A549 (cell line): ENCODE measurements around the gene KATNAL1.

Experiments
- CTCF ChIP-seq: fragments of >200 bp; sonication (Bioruptor Twin); formaldehyde crosslinking; IDR thresholded peaks from 3 replicates; pipeline ENCODE4 v1.5.1; 2016
- FOXS1 ChIP-seq: fragments of 250-450 bp; sonication (Bioruptor Pico); IDR thresholded peaks from 2 replicates; pipeline ENCODE4 v1.5.0; 2020; ENCODE audit warnings: mild to moderate bottlenecking, moderate library complexity
- JUN ChIP-seq, 2 experiments: fragments of >200 bp; sonication (Bioruptor Twin); formaldehyde crosslinking; IDR thresholded peaks; 2 replicates in 1 of 2; 3 replicates in 1 of 2; pipeline ENCODE4 v1.6.1; 2016 to 2017
- MAFK ChIP-seq: fragments of 450-650 bp; IDR thresholded peaks from 2 replicates; pipeline ENCODE4 v1.6.1; 2014; ENCODE audit not compliant: partially characterized antibody
- MYC ChIP-seq: IDR thresholded peaks from 2 replicates; pipeline ENCODE4 v1.6.1; 2012; ENCODE audit warnings: mild to moderate bottlenecking, inconsistent platforms, low read length, improper control_type of control experiment, borderline replicate concordance
- NR3C1 ChIP-seq: fragments of >200 bp; sonication (Bioruptor Twin); formaldehyde crosslinking; IDR thresholded peaks from 3 replicates; pipeline ENCODE4 v1.6.1; 2017
- POLR2A ChIP-seq: IDR thresholded peaks from 2 replicates; pipeline ENCODE4 v1.6.1; 2012; ENCODE audit warnings: mild to moderate bottlenecking, low read length
- RFX5 ChIP-seq: fragments of 450-650 bp; IDR thresholded peaks from 2 replicates; pipeline ENCODE4 v1.7.1; 2014; ENCODE audit warnings: antibody characterized with exemption, mild to moderate bottlenecking, moderate library complexity
- RNF2 ChIP-seq: fragments of 200-600 bp; sonication (generic); IDR thresholded peaks from 2 replicates; pipeline ENCODE4 v1.6.1; 2016; ENCODE audit warnings: low read depth, mild to moderate bottlenecking, antibody characterized with exemption, moderate library complexity, borderline replicate concordance
- SMC3 ChIP-seq: fragments of >200 bp; sonication (Bioruptor Twin); formaldehyde crosslinking; IDR thresholded peaks from 3 replicates; pipeline ENCODE4 v1.6.1; 2018; ENCODE audit warnings: inconsistent platforms
- ZFP36 ChIP-seq: fragments of 450-650 bp; IDR thresholded peaks from 2 replicates; pipeline ENCODE4 v1.6.1; 2014; ENCODE audit warnings: borderline replicate concordance; ENCODE audit not compliant: partially characterized antibody

- TF ChIP-seq RFX5 (no peak), MYC (no peak), NR3C1 (no peak), CTCF (no peak), SMC3 (no peak), FOXS1 (CRISPR knock-in tag) (no peak), ZFP36 (no peak), POLR2A (no peak), MAFK (no peak), JUN (IDR thresholded peaks at IDR 0.05) (no peak), RNF2 (no peak)
These were observed 125.3 kb downstream of the KATNAL1 start for GRCh38 chr13:30181888-30182651.
